WERI-Rb-1 (cell line): Measurements from ENCODE around the gene PDZD8.

ENCODE experiments used
- DNase-seq: peaks from one replicate; pipeline ENCODE4 v3.0.0-alpha.2; 2020
- H3K27ac ChIP-seq: fragments of 250-450 bp; sonication (Bioruptor Pico); 2 replicates; pipeline ENCODE4 v1.5.1; 2020; ENCODE audit warnings: mild to moderate bottlenecking, moderate library complexity
- H3K27me3 ChIP-seq: fragments of 250-450 bp; sonication (Bioruptor Pico); 2 replicates; pipeline ENCODE4 v1.5.1; 2021; ENCODE audit warnings: mild to moderate bottlenecking, low read depth, moderate library complexity; ENCODE audit not compliant: insufficient read depth, severe bottlenecking
- H3K36me3 ChIP-seq: fragments of 250-450 bp; sonication (Bioruptor Pico); 2 replicates; pipeline ENCODE4 v1.5.1; 2020; ENCODE audit warnings: mild to moderate bottlenecking, moderate library complexity
- H3K4me3 ChIP-seq: 2 replicates; pipeline ENCODE4 v1.5.1; 2011; ENCODE audit warnings: low read depth, mild to moderate bottlenecking, control low read depth, low read length
- H3K9me3 ChIP-seq: fragments of 250-450 bp; sonication (Bioruptor Pico); 2 replicates; pipeline ENCODE4 v1.5.1; 2021; ENCODE audit warnings: mild to moderate bottlenecking, moderate library complexity; ENCODE audit not compliant: severe bottlenecking
- TF ChIP-seq, protein P1 (sequence below): IDR thresholded peaks from 2 replicates; pipeline ENCODE4 v1.5.1; 2011; ENCODE audit warnings: low read depth, mild to moderate bottlenecking, control low read depth, inconsistent platforms, low read length

Gene PDZD8

GRCh38 chr10:117228210-117228609 lies 147.0 kb downstream of the PDZD8 start:
- no peaks in the 10 kb centered on the region for H3K9me3 ChIP-seq
- no peaks in the 10 kb centered on the region for H3K36me3 ChIP-seq
- TF ChIP-seq, protein P1, sequence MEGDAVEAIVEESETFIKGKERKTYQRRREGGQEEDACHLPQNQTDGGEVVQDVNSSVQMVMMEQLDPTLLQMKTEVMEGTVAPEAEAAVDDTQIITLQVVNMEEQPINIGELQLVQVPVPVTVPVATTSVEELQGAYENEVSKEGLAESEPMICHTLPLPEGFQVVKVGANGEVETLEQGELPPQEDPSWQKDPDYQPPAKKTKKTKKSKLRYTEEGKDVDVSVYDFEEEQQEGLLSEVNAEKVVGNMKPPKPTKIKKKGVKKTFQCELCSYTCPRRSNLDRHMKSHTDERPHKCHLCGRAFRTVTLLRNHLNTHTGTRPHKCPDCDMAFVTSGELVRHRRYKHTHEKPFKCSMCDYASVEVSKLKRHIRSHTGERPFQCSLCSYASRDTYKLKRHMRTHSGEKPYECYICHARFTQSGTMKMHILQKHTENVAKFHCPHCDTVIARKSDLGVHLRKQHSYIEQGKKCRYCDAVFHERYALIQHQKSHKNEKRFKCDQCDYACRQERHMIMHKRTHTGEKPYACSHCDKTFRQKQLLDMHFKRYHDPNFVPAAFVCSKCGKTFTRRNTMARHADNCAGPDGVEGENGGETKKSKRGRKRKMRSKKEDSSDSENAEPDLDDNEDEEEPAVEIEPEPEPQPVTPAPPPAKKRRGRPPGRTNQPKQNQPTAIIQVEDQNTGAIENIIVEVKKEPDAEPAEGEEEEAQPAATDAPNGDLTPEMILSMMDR: no peak
- no peak for DNase-seq
- H3K27ac ChIP-seq: no peak overlapping the region
- no peak overlapping the region for H3K4me3 ChIP-seq
- peaks cover 67% of the 10 kb centered on the region for H3K27me3 ChIP-seq
